Stimulated activated CD8-positive, alpha-beta memory T cell treated with anti-CD3 and anti-CD28 coated beads, Interleukin-4, amount 100 ng/mL, for 4 hours (primary cell): ENCODE data around the gene NDUFAF2.

Experiments used
- DNase-seq, 2 donors: peaks; one replicate each; pipeline ENCODE4 v3.0.0-alpha.2; 2020; ENCODE audit warnings: low read depth in 2 of 2, low spot score in 1 of 2

The NDUFAF2 gene

DNA sequence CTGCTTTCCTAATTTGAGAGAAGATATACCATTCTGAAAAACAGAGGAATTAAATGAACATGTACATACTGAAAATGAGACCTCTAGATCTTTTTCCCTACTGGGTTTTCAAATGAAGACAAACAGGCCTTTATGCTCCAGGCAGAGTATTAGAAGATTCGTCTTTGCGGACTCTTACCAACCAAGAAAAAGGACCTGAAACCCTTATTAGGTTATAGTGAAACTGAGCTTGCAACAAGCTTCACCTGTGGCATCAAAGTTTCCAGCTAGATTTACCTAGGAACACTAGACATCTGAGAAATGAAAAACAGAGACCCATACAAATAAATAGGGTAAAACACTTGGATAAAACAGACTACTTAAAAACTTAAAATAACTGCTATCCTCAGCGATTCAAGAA, 171.0 kb downstream of the NDUFAF2 start:
- DNase-seq = no peak

DNA sequence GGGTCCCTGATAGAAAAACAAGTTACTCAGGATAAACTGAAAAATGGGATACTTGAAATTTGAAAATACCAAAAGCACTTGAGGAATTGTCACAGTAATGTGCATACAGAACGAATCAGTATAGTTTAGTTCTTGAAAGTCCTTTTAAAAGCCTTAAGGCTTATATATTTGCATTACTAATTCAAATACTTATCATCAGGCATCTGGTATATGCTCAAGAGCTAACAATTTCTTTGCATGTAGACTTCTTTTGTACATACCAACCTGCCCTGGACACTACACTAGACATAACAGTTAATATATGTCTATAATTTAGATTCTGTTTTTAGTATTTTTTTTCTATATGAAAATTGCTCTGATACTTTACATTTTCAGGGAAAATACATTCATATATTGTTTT, 174.1 kb downstream of the NDUFAF2 start:
- DNase-seq = no peak

DNA sequence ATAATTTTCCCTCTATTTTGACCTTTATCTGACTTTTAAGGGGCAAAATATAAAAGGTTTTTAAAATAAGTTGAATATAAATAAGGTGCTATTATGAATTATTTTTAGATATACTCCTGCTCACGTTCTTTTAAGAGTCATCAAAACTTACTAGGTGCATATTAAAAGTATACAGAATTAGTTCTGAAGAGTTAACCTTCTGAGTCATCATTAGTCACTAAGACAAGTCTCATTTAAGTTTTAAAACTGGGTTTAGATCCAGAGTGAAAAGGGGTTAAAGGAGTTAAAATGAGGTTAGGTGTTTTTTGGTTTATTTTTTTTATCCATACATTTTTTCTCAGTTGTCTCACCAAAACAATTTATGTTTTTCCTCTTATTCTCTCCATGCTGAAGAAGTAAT, 175.5 kb downstream of the NDUFAF2 start:
- DNase-seq = no peak

DNA sequence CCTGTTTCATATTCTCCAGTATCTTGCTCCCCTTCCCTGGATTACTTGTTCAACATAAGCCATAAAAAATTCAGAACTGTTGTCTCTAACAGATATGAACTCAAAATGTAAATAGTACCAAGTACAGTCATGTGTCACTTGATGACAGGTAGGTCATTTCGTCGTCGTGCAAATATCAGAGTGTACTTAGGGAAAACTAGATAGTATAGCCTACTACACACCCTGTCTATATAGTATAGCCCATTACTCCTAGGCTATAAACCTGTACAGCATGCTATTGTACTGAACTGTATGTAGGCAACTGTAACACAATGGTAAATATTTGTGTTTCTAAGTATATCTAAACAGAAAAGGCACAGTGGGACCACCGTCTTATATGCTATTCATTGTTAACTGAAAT, 178.1 kb downstream of the NDUFAF2 start:
- no peak for DNase-seq

DNA sequence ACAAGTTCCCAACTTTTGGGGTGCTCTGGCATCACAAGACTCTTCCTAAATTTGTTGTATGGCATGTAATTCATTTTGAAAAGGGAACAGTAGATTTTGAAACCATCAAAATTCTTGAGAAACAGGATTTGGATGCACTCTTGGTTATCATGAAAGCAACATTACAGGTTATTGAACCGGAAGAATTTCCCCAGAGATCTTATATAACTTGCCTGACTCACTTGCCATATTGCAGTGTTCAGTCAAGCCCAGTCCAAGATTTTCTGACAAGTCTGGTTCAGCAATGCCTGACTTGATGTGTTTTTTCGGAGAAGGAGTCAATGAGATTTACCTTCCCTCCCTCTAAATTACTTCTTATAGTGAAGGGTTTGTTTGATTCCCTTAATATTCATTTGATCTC, 185.3 kb downstream of the NDUFAF2 start:
- no peak for DNase-seq

DNA sequence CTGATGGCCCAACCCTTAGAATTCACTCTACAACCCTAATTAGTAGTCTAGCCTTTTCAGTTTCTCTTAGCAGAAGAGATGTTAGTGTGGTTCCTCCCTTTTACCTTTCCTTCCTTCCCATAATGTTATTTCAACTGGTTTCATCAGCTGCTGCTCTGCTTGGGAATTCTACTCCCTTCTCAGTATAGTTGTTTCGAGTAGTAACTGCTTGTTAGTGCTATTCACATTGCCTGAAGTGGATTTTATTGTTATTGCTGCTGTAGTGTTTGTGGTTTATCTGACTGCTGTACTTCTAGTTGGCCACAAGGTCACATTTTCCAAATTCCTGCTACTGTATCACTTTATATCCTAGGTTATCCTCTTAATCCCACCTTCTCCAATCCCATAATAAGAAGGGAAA, 187.6 kb downstream of the NDUFAF2 start:
- no peak for DNase-seq

DNA sequence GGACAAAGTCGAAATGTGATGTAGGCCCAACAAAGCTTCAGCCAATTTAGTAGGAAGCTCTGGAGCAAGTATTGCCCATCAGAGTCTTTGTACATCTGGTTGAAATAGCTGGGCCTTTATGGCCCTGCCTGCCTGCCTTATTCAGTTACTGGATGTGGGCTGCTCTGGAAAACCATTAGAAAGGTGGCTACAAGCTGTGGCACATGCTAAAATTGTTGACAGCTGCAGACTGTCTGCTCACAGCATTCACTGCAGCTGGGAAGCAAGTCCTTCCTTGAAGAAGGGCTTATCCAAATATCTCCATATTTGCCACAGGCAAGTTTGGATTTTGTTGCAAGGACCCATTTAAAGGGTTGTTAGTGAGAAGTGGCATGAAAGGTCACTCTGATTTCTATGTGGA, 192.8 kb downstream of the NDUFAF2 start:
- no peak for DNase-seq

DNA sequence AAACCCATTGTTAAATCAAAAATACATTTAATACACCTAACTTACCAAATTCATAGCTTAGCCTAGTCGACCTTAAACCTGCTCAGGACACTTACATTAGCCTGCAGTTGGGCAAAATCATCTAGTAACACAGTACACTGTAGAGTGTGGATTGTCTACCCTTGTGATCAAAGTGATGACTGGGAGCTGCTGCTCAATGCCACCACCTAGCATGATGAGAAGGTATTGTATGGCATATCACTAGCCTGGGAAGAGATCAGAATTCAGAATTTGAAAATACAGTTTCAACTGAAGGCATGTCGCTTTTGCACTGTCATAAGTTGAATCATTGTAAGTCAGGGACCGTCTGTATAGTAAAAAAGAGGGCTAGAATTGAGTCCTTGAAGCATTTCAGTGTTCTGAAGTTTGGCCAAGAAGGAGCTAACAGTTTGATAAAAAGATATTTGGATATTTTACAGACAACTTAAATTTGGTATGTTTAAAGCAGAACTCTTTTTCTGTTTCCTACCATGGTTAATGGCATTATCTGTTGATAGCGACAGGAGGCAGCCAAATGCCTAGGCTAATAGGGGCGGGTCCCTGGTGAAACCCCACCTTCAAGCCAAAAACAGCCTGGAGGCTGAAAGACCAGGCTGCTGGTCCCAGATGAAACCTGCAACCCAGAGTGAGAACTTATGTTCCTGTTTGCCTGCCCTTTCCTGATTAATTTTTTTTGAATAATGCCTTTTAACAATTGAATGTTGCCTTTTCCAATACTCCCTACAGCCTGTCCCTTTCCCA, 194.3 kb downstream of the NDUFAF2 start:
- DNase-seq = no peak

DNA sequence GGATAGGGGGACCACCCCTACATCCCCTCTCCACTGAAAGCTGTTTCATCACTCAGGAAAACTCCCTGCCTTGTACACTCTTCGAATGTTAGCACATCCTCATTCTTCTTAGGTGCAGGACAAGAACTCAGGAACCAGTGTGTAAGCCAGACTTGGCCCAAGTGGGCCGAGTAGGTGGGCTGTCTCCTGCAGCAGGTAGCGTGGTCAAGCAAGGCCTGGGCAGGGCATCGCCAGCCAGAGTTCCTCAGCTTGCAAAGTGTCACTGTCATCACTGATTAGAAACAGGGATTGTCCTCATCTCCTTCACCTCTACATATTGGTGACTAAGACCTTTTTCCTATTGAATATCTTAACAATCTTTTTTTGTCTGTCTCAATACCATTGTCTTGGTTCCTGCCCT, 194.9 kb downstream of the NDUFAF2 start:
- no peak for DNase-seq

DNA sequence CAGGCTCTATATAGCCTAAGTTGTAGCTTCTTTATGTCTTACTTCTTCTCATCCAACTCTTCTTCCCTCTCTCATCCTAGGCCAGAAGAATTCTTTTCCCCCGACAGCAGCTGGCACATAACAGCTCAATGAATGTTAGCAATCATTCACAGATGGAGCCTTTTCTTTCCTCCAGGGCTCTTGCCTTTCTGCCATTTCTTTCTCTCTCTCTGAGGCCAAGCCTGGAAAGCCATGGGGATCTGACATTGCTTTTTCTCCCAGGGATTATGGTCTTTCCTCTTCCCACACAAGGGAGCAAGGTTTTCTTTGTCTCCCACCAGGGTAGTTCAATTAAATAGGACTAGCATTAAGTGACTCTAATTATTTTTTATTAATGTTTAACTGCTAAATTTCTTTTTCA, 196.8 kb downstream of the NDUFAF2 start:
- DNase-seq = no peak

DNA sequence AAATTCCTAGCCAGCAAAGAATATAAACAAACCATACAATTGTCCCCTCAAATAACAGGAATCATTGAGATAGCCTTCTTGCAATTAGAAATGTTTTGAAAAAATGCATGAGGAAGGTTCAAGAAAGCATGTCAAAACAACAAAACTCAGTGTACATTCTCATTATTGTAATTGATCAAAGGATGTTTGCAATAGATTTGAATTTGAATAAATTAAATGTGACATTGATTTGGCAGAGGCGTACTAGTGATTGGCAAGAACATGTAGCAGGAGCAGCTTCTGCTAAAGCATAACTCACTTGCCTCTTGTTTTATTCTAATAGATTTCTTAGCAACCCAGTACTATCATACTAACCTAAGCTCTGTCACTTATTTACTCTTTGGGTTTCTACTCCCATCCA, 197.4 kb downstream of the NDUFAF2 start:
- DNase-seq = no peak

DNA sequence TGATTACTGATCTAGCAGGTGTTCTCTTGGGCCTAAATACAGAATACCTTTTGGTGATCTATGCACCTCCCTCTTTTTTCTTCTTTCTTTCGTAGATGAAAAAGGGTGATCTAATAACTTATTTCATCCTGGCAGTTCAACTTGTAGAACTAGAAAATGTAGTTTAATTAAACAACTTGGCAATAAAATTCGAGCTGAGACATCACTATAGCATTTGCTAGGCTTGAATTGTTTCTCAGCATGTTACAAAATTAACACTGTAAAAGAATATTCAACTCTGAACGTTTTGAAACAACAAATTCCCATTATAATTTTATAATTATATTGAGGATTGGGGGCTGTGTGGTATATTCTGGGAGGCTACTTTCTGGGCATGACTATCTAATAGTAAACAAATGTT, 197.8 kb downstream of the NDUFAF2 start:
- no peak for DNase-seq

DNA sequence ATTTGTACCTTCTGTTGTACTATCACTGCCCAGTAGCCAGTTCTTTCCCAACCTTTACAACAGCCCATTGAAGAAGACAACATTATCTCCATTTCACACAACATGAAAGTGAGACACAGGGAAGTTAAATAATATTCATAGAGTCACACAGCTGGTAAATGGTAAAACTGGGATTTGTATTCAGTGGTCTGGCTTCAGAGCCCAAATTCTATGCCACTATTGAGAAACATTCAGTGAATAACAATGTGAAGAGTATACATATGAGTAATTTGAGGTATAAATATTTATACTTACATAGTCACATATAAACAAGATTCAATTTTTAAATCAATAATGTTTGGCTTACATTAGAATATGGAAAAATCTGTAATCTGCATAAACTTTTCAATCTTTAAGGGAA, 203.5 kb downstream of the NDUFAF2 start:
- no peak for DNase-seq

DNA sequence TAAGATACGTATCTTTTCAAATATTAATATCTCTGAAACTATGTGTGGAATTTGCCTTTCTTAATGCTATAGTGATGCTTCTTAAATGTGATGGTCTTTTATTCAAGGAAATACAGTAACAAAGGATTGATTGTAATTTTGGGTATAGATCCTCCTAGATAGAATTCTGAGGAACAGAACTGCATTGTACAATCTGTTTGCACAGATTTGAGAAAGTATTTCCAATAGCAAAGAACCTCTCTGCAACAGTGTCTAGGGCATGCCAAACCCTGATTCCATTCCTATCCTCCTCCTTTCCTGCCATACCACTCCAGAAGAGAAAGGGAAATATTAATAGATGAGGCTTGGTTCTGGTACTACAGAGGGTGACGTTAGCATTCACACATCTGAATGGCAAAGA, 206.9 kb downstream of the NDUFAF2 start:
- DNase-seq = no peak

DNA sequence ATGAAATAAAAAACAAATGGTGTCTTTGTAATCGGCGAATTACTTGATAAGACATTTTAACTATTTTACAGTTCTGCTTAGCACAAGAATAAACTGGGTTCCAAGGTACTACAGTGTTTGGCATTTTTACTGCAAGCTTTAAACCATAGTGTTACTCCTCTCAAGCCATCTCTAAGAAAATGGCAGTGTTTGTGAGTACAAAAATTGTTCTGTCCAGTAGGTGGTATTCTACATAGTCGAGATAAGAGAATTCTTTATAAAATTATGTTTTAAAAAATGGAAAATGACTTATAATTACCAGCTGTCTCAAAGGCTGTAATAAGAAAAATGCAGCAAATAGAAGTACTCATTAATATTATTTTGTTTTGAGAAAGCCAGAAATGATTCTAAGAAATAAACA, 214.1 kb downstream of the NDUFAF2 start:
- DNase-seq = no peak

DNA sequence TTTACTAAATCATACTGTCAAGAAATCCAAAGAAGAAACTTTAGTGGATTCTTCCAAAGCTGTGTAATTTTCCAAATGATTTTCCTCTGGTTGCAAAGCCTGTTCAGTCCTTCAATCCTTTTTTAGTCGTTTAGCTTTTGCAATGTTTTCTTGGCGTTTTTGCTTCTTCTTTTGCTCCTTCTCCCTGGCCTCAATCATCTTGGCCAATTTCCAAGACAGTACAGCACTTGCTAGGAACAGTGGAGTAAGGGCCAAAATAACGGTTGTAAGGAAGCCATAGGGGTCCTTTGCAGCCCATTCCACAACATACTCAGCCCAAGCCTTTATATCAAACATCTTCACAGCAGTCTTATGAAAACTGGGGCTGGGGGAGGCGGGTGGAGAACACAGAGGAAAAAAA, 214.8 kb downstream of the NDUFAF2 start:
- DNase-seq = no peak

DNA sequence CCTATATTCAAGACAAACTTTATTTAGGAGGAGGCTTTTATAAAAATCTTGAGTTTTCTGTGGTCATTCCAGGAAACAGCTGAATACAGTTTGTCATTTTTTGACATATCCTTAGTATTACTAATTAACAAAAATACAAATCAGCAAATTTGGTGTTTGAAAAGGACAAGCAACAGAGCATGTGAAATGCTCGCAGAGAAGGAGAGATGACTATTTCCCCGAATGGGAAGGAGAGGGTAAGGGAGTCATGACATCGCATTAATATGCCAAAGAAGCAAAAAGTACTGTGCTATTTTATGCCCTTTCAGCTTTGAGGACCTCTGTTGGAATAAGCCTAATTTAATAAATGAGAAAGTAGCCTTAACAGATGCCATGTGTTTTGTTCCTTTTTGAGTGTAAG, 215.5 kb downstream of the NDUFAF2 start:
- no peak for DNase-seq

DNA sequence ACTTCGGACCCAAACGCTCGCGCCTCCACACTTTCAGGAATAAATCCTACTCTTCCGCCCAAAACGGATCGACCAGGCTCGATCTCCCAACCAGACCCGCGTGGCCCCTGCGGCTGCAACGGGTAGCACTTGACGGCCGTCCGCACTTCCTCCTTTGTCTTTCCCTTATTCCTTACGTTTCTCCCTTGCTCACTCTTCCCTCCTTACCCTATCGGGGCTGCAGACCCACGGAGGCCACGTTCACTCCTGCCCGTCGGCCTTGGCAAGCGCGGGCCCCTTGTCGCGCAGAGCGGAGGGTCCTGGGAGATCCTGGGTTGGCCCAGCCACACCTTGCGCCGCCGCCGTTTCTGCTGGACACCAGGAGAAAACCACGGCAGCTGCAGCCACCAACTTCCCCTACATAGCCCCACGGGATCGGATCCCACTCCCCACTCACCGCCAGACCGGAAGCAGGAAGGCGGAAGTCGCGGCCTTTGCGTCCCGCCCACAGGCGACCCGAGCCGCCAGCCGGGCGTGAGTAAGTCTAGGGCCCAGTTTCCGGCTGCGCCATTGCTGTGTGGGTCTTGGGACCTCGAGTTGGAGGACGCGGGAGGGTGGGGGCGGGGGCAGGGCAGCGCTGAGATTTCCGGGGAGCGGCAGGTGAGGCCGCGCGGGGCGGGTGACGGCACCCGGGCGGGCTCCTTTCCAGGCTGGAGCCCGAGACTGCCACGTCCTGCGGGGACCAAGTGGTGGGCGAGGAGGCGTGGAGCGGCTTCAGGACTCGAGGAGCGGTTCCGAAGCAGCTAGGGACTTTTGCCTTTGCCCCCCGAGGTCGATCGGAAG, 217.2 kb downstream of the NDUFAF2 start, which contains the start of gene SMIM15:
TSS of gene SMIM15 (minus strand) at position 459 of the 822 bp plus-strand sequence. CDS start 2,297 bp downstream, outside the sequence.
- peak; percentile 57 to 74 for DNase-seq

DNA sequence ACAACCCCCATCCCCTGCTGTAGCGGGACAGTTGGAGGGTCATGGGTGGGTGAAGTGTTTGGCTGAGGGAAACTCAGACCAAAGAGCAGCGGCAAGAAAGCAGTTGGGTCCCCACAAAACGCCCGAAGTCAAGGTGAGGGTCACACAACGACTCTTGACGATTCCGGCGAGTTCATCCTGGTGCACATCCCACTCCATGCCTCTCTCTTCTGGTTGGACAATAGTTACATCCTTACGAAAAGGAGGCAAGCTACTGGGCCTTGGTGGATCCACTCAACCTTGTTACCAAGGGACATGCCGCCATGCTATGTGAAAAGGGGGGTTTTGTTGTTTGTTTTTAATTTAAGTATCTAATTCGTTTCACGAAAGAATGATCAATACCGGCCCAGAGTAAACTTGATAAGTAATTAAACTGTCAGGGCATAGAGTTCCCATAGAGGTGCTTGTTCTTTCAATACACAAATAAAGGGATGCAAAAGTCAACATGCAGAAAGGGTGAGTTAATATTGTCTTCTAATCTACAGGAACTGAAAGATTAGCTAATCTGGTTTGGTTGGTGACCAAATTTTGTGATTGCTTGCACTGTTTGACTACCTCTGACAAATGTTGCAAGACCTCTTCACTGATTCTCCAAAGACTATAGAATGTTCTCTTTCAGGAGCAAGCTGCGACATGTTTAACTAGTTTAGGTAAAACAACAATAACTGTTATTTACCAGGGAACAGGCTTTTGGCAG, 218.0 kb downstream of the NDUFAF2 start:
- no peak for DNase-seq

DNA sequence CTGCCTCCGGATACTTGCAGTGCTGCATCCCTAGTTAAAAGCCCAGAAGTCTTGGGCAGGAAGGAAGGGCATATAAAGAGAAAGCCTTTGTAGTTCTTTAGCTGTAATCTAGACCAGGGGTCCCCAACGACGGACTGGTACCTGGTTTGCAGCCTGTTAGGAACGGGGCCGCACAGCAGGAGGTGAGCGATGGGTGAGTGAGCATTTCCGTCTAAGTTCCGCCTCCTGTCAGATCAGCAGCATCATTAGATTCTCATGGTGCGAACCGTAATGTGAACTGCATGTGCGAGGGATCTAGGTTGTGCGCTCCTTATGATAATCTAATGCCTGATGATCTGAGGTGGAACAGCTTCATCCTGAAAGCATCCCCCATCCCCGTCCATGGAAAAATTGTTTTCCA, 218.9 kb downstream of the NDUFAF2 start:
- DNase-seq = no peak

DNA sequence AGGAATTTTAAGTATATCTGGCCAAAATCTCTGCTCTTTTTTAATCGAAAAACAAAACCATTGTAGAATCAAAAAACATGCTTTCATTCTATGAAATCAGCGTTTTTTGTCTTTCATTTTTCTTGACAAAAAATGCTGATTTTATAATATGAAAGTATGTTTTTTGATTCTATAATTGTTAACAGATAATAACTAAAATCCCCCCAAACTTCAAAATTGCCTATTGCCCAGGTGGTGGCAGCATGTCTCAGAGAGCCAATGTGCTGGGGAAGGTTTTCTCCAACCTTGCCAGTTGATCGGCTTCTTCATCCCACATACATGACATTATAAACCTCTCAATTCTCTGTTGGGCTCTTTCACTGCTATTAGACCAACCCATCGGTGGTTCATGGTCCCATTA, 222.4 kb downstream of the NDUFAF2 start:
- DNase-seq = no peak

DNA sequence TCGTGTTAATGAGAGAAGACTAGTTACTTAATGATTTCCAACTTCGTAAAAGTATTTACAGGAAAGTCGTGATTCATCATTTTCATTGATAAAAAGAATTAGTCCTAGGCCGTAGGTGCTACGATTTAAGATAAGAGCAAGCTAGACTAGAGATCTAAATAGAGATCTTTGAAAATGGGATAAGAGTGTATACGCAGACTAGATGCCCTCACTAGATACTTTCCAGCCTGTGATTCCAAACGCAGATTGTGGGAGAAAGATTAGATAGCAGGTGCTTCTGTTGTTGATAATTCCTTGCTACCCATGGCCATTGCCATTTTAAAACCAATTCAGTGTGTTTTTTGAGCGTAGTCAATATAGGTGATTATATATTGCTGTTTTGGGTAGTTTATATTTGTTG, 223.9 kb downstream of the NDUFAF2 start:
- no peak for DNase-seq
